Natural killer cell treated with Interleukin-12 subunit alpha and Interleukin-12 subunit beta and Interleukin-15 and Interleukin-18, amount 100 ng/mL, for 72 hours (primary cell): ENCODE data around the gene TMEM271. TPM values are rescaled to one million over a fixed set of nuclear protein-coding genes. Genes with fewer than 3 reads are reported as not detected.
"Not testable (repeated sequence)": the region's sequence is repeated elsewhere in the genome, so short reads cannot be mapped to it uniquely, and the experiment has no call there.

Experiments used
- ATAC-seq, 2 donors: fragments of 150-1000 bp; cut with Tn5 transposase in 1 of 2; sonication (Bioruptor Pico), chemical (Tn5 transposase) in 1 of 2; 2 replicates each; pipeline ENCODE4 v1.10.0; 2021
- DNase-seq: peaks from one replicate; pipeline ENCODE4 v3.0.0; 2022; ENCODE audit warnings: low spot score
- H3K27ac Mint-ChIP-seq, 2 donors: 1 replicate in 1 of 2; 2 replicates in 1 of 2; pipeline ENCODE4 v1.8.0; 2022; ENCODE audit warnings: mixed read lengths in 2 of 2, mild to moderate bottlenecking in 1 of 2, moderate library complexity in 1 of 2
- H3K27me3 Mint-ChIP-seq, 2 donors: 1 replicate in 1 of 2; 2 replicates in 1 of 2; pipeline ENCODE4 v1.8.0; 2022; ENCODE audit warnings: mixed read lengths in 2 of 2
- H3K36me3 Mint-ChIP-seq: one replicate; pipeline ENCODE4 v1.8.0; 2022; ENCODE audit warnings: mixed read lengths
- H3K4me1 Mint-ChIP-seq, 2 donors: 1 replicate in 1 of 2; 2 replicates in 1 of 2; pipeline ENCODE4 v1.8.0; 2022; ENCODE audit warnings: low read depth in 2 of 2, mixed read lengths in 2 of 2, mild to moderate bottlenecking in 1 of 2
- H3K4me3 Mint-ChIP-seq: one replicate; pipeline ENCODE4 v1.8.0; 2022; ENCODE audit warnings: mixed read lengths
- H3K9me3 Mint-ChIP-seq: 2 replicates; pipeline ENCODE4 v1.8.0; 2022; ENCODE audit warnings: mixed read lengths
- total RNA-seq, 2 donors: library from RNA; stranded (reverse); gene quantifications; one replicate each; pipeline ENCODE4 v1.2.3, GENCODE V29; 2022

Gene TMEM271
- total RNA-seq, 2 donors from 2014 or later = not detected

- Mint-ChIP-seq H3K36me3 (peaks cover 2% of the 10 kb centered on the region), H3K9me3 (no peaks in the 10 kb centered on the region), H3K4me3 (no peak overlapping the region), H3K27ac (no peak overlapping the region), H3K27me3 (peaks cover 22 to 36% of the 10 kb centered on the region in 2 donors), H3K4me1 (peaks cover 11 to 14% of the 10 kb centered on the region in 2 donors)
- no peak for ATAC-seq
- DNase-seq = no peak
Measured at GRCh38 chr4:600850-601515, 24.9 kb upstream of the TMEM271 start.

GRCh38 chr4:600166-600565 is 24.1 kb upstream of the TMEM271 start:
- no peaks in the 10 kb centered on the region for H3K9me3 Mint-ChIP-seq
- peaks cover 27 to 44% of the 10 kb centered on the region in 2 donors for H3K27me3 Mint-ChIP-seq
- no peak overlapping the region for H3K4me3 Mint-ChIP-seq
- no peak for DNase-seq
- no peak overlapping the region for H3K27ac Mint-ChIP-seq
- H3K36me3 Mint-ChIP-seq = peaks cover 9% of the 10 kb centered on the region
- H3K4me1 Mint-ChIP-seq = peaks cover 7 to 9% of the 10 kb centered on the region in 2 donors
- no peak for ATAC-seq

- DNase-seq (no peak), ATAC-seq (no peak)
- Mint-ChIP-seq H3K9me3 (peaks cover 5% of the 10 kb centered on the region), H3K4me1 (peaks cover 4 to 5% of the 10 kb centered on the region in 2 donors), H3K36me3 (peaks cover 9% of the 10 kb centered on the region), H3K27ac (no peak overlapping the region), H3K27me3 (peaks cover 29 to 46% of the 10 kb centered on the region in 2 donors), H3K4me3 (no peak overlapping the region)
Measured at GRCh38 chr4:598925-599324, 22.8 kb upstream of the TMEM271 start.

GRCh38 chr4:592825-593520 is 16.9 kb upstream of the TMEM271 start:
- ATAC-seq (no peak), DNase-seq (no peak)
- Mint-ChIP-seq H3K36me3 (peaks cover 9% of the 10 kb centered on the region), H3K4me3 (no peak overlapping the region), H3K9me3 (peaks cover 5% of the 10 kb centered on the region), H3K4me1 (no peaks in the 10 kb centered on the region), H3K27me3 (peaks cover 23 to 38% of the 10 kb centered on the region in 2 donors), H3K27ac (no peak overlapping the region)

GRCh38 chr4:592178-592577 is 16.1 kb upstream of the TMEM271 start:
- not testable (repeated sequence) for H3K9me3 Mint-ChIP-seq, H3K4me3 Mint-ChIP-seq, H3K4me1 Mint-ChIP-seq, ATAC-seq, H3K36me3 Mint-ChIP-seq, DNase-seq, H3K27ac Mint-ChIP-seq
- H3K27me3 Mint-ChIP-seq = peaks cover 20 to 30% of the 10 kb centered on the region in 2 donors

- ATAC-seq (no peak), DNase-seq (no peak)
- Mint-ChIP-seq H3K36me3 (peaks cover 7% of the 10 kb centered on the region), H3K4me3 (no peak overlapping the region), H3K27me3 (peaks cover 20 to 23% of the 10 kb centered on the region in 2 donors), H3K27ac (no peak overlapping the region), H3K4me1 (no peaks in the 10 kb centered on the region), H3K9me3 (peaks cover 5% of the 10 kb centered on the region)
Measured at GRCh38 chr4:590313-590841, 14.3 kb upstream of the TMEM271 start.

- peaks cover 3% of the 10 kb centered on the region for H3K9me3 Mint-ChIP-seq
- no peaks in the 10 kb centered on the region for H3K4me1 Mint-ChIP-seq
- no peak for ATAC-seq
Measured at GRCh38 chr4:589219-589963, 13.3 kb upstream of the TMEM271 start.

GRCh38 chr4:588351-588849 is 12.3 kb upstream of the TMEM271 start:
- DNase-seq (no peak), ATAC-seq (no peak)
- Mint-ChIP-seq H3K27me3 (peaks cover 18 to 19% of the 10 kb centered on the region in 2 donors), H3K9me3 (peaks cover 7% of the 10 kb centered on the region), H3K4me3 (no peak overlapping the region), H3K4me1 (no peaks in the 10 kb centered on the region), H3K27ac (no peak overlapping the region), H3K36me3 (peaks cover 15% of the 10 kb centered on the region)

More at GRCh38 chr4:589219-589963, 13.3 kb upstream of the TMEM271 start:
- Mint-ChIP-seq H3K36me3 (peaks cover 9% of the 10 kb centered on the region), H3K27ac (no peak overlapping the region), H3K4me3 (no peak overlapping the region), H3K27me3 (peaks cover 18 to 21% of the 10 kb centered on the region in 2 donors)
- no peak for DNase-seq

GRCh38 chr4:587671-588350 is 11.7 kb upstream of the TMEM271 start:
- Mint-ChIP-seq H3K27me3 (peaks cover 13 to 20% of the 10 kb centered on the region in 2 donors), H3K27ac (no peak overlapping the region), H3K9me3 (peaks cover 7% of the 10 kb centered on the region), H3K4me3 (no peak overlapping the region), H3K36me3 (peaks cover 15% of the 10 kb centered on the region), H3K4me1 (no peaks in the 10 kb centered on the region)
- no peak for DNase-seq
- ATAC-seq = no peak

- H3K36me3 Mint-ChIP-seq = peaks cover 15% of the 10 kb centered on the region
- no peak for DNase-seq
- H3K9me3 Mint-ChIP-seq = peaks cover 10% of the 10 kb centered on the region
- H3K4me1 Mint-ChIP-seq = no peaks in the 10 kb centered on the region
- H3K27me3 Mint-ChIP-seq = peaks cover 34 to 42% of the 10 kb centered on the region in 2 donors
- no peak for ATAC-seq
- no peak overlapping the region for H3K4me3 Mint-ChIP-seq
- no peak overlapping the region for H3K27ac Mint-ChIP-seq
Measured at GRCh38 chr4:583820-584219, 7.7 kb upstream of the TMEM271 start.

GRCh38 chr4:581753-582361 is 5.8 kb upstream of the TMEM271 start:
- Mint-ChIP-seq H3K4me1 (peaks cover 0 to 7% of the 10 kb centered on the region in 2 donors), H3K4me3 (no peak overlapping the region), H3K27me3 (peaks cover 41 to 53% of the 10 kb centered on the region in 2 donors), H3K27ac (no peak overlapping the region), H3K36me3 (peaks cover 15% of the 10 kb centered on the region), H3K9me3 (peaks cover 10% of the 10 kb centered on the region)
- DNase-seq (no peak), ATAC-seq (no peak)

- no peak for ATAC-seq
- H3K27ac Mint-ChIP-seq = no peak overlapping the region
- no peak overlapping the region for H3K4me3 Mint-ChIP-seq
- peaks cover 10% of the 10 kb centered on the region for H3K9me3 Mint-ChIP-seq
- H3K27me3 Mint-ChIP-seq = peaks cover 41 to 51% of the 10 kb centered on the region in 2 donors
- peaks cover 15% of the 10 kb centered on the region for H3K36me3 Mint-ChIP-seq
- no peak for DNase-seq
- H3K4me1 Mint-ChIP-seq = peaks cover 0 to 7% of the 10 kb centered on the region in 2 donors
Measured at GRCh38 chr4:581181-581580, 5.1 kb upstream of the TMEM271 start.
